GM21717 (cell line): ENCODE data around the gene ATP6V0D1.

Experiments
- ATAC-seq: cut with Tn5 transposase; IDR thresholded peaks from one replicate; pipeline ENCODE4 v1.9.1; 2021; ENCODE audit warnings: mild to moderate bottlenecking, moderate library complexity; ENCODE audit not compliant: unreplicated experiment

Gene ATP6V0D1

DNA sequence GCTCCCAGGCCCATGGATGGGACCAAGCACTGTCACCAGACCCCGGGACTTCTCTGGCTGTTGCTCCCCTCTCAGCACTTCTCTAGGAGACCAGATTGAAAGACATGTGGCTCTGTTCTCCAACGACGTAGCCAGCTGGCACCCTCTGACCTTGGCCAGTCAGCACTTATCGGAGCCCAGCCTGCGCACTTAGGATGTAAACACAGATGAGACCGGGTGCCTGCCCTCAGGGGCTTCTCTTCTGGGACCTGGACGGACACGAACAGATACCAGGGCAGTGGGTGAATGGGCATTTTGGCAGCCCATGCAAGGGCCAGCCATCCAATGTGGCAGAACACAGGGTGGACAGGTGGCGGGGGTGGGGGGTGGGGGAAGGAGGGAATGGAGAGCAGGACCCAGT is 71.3 kb downstream of the ATP6V0D1 start:
- no peak for ATAC-seq

DNA sequence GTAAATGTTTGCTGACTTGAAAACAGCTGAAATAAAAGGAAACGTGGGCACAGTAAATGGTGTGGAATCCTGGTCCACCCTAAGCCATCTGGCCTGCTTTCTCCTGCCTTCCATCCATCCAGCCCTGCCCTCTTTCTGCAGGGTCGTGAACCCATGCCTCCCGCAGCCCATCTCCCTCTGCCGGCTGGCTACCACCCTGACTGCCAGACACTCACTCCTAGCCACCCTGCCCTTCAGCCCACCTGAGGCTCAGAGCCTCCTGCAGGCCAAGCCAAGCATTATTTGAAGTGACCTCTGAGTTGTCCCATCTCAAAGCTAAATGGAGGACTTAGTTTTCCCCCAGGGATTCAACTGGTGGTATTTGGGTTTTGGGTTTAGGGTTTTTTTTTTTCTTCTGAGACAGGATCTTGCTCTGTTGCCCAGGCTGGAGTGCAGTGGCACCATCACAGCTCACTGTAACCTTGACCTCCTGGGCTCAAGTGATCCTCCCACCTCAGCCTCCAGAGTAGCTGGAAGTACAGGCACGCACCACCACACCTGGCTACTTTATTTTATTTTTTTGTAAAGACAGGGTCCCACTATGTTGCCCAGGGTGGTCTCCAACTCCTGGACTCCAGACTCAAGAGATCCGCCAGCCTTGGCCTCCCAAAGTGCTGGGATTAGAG is 73.0 kb downstream of the ATP6V0D1 start:
- ATAC-seq: no peak

DNA sequence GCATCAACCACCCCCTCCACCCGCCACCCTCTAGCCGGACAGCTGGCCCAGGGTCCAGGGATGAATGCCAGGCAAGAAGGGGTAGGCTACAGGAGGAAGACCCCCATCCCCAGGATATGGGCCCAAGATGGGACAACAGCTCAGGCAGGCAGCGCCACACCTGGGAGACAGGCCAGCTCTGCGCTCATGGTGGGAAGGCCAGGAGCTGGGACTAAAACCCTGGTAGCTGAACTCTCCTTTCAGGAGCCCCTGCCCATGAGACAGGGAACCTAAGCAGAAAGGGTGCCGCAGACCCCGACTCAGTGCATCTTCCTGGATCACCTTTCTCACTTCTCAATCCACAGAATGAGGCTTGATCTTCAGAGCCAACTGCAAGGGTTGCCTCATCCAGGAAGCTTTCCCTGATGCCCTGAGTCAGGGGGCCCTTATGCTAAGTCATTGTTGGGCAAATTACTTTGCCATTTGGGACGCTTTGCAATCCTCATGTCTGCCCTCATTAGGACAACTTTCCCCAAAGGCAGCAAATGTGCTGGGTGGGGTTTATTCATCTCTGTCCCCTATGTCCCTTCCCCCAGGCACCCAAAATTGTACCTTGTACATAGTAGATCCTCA is 73.7 kb downstream of the ATP6V0D1 start:
- no peak for ATAC-seq

DNA sequence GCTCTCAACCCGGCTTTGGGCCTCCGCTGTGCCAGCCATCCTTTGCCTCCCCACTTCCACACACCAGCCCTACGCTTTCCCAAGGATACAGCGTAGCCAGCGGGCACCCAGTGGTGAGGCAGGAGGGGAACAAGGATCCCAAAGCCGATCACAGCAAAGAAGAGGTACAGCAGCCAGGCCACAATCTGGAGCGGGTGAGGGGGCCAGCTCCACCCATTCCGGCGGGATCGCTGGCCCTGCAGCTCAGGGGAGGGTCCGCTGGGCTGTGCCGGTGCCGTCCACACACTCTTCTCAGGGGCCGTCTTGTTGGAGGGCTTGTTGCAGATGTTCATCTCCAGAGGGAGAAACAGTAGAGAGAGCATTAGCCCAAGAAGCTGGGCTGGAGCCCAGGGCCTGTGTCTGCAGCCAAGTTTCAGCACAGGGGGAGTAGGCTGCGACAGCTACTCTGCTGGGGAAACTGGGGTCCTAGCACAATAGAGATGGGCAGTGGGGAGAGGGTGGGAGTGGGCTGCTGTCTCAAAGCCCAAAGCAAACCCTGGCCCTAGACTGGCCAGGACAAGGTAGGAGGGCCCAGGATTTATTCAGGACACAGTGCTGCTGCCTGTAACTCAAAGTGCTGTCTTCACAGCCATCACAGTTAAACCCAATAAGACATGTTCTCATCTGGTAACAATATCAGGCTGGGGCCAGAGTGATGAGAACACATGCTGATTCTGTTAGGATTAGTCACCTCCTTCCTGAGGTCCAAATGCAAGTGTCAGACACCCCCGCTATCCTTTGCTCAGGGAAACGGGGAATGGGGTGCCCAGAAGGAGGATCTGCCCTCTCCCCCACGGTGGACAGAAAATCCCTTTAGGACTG is 74.6 kb downstream of the ATP6V0D1 start:
- no peak for ATAC-seq

DNA sequence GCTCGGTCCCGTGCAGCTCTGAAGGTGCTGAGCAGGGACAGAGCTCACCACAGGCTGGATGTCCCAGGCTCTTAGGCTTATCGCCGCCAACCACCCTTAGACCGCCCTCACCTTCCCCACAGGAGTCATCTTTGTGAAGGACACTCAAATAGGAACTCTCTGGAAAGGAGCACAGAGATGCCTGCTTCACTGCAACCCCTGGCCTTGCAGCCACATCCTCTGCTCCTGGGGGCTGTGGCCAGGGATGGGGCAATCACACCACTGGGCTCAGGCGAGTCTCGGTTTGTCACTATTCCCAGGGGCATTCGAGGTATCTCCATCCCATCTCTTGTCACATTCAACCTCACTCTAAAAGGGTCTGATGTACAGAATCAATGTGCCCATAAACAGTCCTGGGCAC is 75.6 kb downstream of the ATP6V0D1 start:
- no peak for ATAC-seq

DNA sequence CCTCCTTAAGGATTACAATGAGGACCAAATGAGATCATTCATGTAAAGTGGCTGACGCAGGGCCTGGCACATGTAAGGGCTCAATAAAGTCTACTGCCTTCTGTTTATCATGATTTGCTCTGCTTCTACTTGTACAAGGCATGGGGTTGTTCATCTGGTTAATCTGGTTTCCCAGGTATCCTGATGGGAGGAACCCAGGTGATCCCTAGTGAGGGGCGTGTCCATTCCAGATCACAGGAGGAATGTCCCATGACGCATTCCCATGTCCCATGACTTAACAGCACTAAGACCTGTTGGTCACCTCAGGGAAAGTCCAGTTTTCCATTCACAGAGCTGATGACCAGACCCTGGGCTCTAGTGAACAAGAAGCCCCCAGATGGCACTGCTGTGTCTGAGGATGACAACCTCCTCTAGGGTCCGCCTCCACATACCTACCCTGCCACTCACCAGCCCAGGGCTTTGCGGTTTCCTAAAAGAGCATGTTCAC is 76.2 kb downstream of the ATP6V0D1 start:
- ATAC-seq: no peak

DNA sequence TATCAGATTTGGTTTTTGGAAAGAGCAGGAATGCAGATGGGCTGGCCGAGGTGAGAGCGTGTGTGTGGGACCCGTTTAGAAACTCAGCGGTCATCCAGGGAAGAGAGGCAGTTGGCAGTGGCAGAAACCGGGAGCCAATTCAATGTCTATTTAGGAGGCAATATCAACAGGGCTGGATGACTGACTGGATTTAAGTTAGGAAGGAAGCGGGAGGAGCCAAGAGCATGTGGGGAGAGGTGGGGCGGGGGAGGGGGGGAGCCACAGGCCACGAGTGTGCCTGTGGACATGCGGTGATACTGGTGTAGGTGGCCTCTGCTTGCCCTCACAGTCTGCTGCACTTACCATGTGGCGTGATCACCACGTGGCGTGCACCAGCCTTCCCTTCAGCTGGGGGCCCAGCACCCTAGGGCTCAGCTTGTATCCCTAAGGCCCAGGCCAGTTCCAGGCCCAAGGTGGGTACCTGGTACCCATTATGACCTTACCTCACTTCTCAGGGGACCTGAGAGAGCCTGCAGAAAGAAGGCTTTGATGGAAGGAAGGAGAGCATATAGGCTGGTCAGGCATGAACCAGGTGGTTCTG is 76.9 kb downstream of the ATP6V0D1 start:
- no peak for ATAC-seq

DNA sequence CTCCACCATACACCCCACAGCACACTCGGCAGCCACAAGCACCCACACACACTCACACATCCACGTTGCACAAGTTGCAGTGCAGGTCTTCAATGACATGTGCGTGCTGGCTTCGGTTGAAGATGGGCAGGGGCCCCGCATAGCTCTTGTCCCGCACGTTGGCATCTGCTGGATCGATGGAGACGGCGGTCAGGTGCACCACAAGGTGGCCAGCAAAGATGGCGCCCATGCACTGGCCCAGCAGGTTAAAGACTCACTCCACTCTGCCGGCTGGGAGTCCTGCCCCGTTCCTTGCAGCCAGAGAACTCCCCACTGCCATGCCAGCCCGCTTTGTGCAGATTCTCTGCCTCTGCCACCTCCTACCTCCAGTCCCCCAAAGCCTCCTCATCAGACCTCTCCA is 80.1 kb downstream of the ATP6V0D1 start:
- no peak for ATAC-seq

DNA sequence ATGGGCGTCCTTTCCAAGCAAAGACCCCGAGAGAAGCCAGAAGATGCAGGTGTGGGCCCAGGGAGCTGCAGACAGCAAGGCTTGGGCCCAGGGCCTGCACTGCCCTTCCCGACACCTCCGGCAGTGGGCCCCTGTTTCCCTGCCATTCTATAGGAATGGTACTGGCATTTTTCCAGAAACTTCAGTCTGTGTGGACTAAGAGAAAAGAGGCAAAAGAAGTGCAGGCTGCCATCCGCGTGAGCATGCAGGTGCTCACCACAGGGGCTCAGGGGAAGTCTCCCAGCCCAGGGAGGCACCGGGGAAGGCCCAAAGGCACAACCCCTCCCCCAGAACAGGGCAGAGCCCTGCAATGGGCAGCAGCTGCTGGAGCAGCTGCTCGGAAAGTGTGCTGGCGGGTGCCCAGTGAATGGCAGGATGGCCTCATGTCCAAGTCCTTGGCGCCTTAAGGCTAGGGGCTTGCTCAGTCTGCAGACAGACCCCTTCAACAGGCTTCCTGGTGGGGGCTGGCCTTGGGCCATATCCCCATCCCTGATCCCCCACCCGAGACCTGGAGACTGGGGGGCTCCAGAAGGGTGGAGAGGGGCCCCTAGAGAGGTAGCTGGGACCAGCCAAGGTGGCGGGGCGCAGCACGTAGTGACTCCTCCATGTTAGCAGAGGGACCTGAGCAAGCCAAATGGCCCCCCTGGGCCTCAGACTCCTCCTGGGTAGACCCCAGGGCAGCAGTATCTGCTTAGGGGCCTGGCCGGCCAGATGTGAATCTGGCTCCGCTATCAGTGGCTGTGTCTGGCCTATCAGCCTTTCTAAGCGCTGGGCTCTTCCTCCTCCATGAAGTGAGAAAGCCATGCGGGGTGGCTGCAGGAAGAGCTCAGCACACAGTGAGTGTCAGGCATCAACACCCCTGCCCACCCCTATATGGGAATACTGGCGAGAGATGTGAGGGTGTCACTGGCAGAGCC is 80.9 kb downstream of the ATP6V0D1 start:
- no peak for ATAC-seq

DNA sequence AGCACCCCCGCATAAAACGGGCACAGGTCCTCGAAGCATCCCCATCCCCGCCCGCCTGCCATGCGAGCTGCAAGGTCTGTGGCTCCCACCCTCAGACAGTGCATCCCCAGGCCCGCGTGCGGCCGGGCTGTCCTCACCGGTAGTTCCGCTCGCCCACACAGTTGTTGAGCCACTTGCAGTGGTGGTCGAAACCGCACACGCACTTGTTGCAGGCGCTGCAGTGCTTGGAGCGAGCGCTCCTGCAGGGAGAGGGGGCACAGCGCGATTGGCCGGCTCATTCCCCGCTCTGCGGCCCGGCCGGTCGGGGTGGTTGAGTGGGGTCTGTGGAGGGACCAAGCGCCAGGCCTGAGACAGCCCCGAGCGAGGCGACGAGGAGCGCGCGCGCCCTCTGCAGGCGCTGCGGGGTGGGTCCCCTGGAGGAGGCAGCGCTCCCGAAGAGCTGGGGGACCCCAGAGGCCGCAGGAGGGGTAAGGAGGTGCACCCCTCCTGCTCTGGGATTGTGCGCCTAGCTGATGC is 81.7 kb downstream of the ATP6V0D1 start:
- ATAC-seq: no peak

DNA sequence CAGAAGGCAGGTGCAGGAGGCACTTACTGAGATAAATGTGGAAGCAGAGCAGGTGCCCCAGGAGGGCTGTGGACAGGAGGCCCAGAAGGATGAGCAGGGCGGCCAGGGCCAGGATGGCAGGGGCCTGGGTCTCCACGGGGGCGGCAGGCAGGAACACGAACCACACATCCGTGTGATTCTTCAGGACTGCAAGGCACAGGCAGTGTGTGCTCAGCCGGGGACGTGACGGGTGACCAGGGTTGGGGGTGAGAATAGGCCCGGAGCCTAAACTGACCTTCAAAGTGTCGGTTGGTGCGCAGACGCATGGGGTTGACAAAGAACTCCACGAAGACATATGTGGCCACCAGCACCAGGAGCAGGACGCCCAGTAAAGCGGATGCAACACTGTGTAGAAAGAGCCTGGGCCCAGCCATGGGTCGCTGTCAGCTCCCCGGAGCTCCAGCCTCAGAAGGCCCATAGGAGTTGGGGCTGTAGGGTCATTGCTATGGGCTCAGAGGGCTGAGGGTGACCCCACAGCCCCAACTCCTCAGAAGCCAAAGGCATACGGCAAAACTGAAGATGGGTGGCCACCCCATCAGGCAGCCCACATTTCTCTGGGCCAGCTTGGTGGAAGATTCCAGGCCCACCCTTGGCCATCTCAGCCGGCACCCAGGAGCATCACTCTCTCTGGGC is 82.3 kb downstream of the ATP6V0D1 start:
- no peak for ATAC-seq

DNA sequence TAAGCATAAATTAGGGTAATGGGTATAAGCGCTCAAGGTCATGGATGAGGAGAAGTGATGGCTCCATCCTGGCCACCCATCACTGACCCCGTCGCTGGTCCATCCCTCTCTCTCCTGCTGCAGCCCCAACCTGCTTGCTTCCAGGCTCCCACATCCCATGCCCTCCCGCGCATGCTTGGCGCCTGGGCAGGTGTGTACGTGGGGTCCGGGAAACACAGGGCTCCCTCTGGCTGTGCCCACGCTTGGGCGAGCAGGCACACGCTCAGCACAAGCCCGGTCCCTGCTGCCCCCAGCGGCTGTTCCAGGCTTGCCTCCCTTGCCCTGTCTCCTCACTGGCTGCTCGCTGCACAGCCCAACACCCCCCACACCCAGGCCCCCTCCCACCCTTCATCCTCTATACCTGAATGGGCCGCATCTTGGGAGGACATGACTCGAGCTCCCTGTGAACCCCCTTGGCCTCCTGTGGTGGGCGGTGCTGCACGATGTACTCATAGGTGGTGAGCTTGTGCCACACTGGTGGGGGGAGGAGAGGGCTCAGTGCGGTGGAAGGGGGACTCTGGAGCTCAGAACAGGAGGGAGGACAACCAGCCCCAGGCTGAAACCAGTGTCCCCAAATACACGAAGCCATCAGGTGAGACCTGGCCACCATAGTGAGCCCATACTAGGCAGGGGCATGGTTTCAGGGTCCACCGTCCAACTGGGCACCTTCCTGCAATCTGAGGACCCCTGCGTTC is 83.0 kb downstream of the ATP6V0D1 start:
- no peak for ATAC-seq

DNA sequence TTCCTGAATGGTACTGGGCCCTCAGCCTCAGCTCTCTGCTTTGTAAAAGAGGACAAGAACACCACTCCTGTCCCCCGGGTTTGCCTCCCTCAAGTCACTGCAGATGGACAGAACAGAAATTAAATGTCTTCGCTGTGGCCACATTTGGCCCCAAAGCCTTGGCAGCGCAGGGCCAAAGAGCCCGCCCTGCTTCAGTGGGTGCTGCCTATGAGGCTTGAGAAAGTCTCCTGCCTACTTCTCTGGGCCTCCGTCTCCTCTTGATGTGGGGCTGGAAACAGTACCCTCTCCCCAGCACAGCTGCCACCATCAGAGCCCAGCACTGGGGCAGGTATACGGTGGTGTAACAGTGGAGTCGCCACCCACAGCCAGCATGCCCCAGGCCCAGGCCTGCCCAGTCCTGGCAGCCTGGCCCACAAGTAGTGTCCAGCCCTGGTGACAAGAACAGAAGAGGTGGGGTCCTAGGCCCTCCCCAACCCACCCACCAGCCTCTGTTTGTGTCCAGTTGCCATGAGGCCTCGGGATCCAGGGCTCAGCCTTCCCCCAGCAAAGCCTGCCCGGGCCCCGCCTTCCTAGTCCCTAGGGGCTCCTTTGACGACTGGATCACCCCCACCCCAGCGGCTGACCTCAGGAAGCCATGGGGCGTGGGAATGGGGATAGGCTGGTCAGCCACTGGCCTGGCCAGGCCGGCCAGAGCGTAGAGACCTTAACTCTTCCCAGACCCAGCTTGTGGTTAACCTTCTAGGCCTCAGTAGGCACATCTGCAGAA is 83.7 kb downstream of the ATP6V0D1 start:
- ATAC-seq: no peak

DNA sequence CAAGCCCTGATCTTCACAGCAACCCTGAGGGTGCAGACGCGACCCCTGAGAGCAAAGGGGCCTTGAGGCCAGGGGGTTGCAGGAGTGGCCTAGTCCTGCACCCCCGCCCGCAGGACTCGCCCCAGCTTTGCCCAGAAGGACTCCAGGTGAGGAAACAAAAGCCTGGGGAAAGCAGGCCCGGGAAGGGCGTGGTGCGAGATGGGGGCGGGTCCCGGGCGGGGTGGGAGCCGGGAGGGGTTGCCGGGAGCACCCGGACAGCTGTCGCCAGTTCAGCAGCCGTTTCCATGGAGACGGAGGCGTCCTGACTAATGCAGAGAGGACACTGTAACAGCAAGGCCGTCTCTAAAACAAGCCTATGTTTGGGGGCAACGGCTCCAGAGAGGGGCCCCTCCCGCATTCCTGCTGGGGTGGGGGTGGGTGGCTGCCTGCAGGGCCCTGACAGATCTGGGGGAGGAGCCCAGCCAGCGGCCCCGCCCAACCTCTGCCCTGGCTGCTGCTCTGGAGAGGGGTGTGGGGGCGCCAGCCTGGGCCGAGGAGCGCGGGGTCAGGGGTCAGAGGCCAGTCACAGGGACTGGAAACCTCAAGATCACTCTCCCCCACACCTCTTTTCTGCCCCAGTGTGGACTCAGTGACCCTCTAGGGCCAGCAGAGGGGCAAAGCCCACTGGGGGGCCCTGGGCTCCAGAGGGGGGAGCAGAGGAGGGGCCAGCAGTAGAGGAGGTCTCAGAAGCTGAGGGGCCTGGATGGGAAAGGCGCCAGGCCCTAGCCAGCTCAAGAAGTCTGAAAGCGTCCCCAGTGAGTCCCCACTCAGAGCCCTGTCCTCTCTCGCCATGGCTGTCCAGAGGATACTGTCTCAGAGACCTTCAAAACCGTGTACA is 84.6 kb downstream of the ATP6V0D1 start:
- no peak for ATAC-seq

DNA sequence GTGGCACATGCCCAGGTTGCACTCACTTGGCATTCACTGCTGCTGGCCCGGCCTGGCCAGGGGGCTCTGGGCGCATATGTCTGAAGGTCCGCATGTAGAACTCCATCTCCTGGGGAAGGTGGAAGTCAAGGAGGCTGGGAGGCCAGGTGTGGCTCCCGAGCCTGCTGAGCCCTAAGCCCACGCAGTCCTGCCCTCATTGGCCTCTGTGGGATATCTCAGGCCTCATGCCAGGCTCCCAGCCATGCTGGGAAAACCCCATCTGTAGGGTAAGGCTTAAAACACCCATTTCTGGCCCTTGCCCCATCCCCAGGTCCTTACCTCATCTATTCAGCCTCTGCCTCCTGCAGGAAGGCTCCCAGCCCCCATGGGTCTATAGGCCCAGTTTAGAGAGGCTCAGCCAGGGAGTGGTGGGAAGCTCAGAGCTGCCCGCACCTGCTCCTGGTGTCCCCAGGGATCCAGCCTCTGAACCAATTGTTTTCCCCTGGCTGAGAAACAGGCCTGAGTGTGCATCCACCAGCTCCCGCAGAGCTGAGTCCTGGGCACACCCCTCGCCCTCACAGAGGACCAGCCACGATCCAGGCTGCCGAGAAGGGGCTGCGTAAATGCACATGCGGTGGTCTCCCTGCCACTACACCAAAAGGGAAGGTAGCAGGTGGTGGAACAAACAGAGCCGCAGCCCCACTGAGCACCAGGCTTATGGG is 85.3 kb downstream of the ATP6V0D1 start:
- no peak for ATAC-seq

DNA sequence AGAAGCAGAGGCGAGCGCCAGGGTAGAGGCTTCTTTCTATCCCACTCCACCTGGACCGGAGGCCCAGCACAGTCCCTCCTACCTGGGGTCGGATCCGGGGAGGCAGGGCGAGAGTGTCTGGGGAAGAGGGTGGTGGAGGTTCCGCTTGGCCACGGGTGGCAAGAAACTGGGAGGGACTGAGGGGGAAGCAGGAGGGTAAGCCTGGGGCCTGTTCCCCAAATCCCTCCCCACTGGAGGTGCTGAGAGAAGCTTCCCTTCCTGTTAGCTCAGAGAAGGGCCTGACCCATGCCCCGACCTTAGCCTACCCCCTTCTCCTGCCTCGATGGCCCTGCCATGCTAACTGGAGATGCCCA is 85.9 kb downstream of the ATP6V0D1 start:
- ATAC-seq: no peak
